IMR-90 (cell line): ENCODE data around the gene LAIR1. TPM values are rescaled to one million over a fixed set of nuclear protein-coding genes. Genes with fewer than 3 reads are reported as not detected.

ENCODE experiments used
- ATAC-seq: fragments of 200-7000 bp; cut with Tn5 transposase; 2 replicates; pipeline ENCODE4 v1.9.1; 2020; ENCODE audit warnings: low read depth, mild to moderate bottlenecking, moderate library complexity
- BruUV-seq: library from RNA; stranded (reverse); fragments of 400-500 nt; replicated peaks from 2 replicates; lab custom pipeline; 2021; lab: Mats Ljungman, UMichigan
- CTCF ChIA-PET: fragments of 300-600 bp; formaldehyde crosslinking; extraction: SDS; loops from one replicate; lab custom pipeline; 2021; ENCODE audit warnings: antibody characterized with exemption; lab: Yijun Ruan, JAX
- POLR2A ChIA-PET: fragments of 300-600 bp; sonication (Branson Sonifier 250); formaldehyde crosslinking; loops from one replicate; lab custom pipeline; 2022; ENCODE audit warnings: antibody characterized with exemption; ENCODE audit not compliant: unreplicated experiment; lab: Charles Lee
- DNase-seq: peaks from one replicate; pipeline ENCODE4 v3.0.0; 2013
- H2AFZ ChIP-seq: replicated peaks from 2 replicates; pipeline ENCODE3; 2013; ENCODE audit warnings: low read length, mild to moderate bottlenecking; ENCODE audit not compliant: poor library complexity
- H2AK5ac ChIP-seq: 2 replicates; pipeline ENCODE4 v1.6.1; 2013; ENCODE audit warnings: low read depth, low read length, inconsistent platforms
- H2AK9ac ChIP-seq: replicated peaks from 2 replicates; pipeline ENCODE3; 2013; ENCODE audit warnings: mild to moderate bottlenecking, low read depth, low read length, moderate library complexity; ENCODE audit not compliant: poor library complexity
- H2BK120ac ChIP-seq: 2 replicates; pipeline ENCODE4 v1.6.1; 2013; ENCODE audit warnings: low read depth, low read length, inconsistent platforms
- H2BK15ac ChIP-seq: 3 replicates; pipeline ENCODE4 v1.6.1; 2013; ENCODE audit warnings: low read depth, low read length, inconsistent platforms
- H2BK20ac ChIP-seq: 2 replicates; pipeline ENCODE4 v1.6.1; 2013; ENCODE audit warnings: low read depth, mild to moderate bottlenecking, inconsistent platforms, low read length, moderate library complexity
- H2BK5ac ChIP-seq: 2 replicates; pipeline ENCODE4 v1.6.1; 2013; ENCODE audit warnings: mild to moderate bottlenecking, low read depth, low read length, inconsistent platforms; ENCODE audit not compliant: poor library complexity, severe bottlenecking
- H3K14ac ChIP-seq: replicated peaks from 2 replicates; pipeline ENCODE4 v1.6.1; 2013; ENCODE audit warnings: low read depth, low read length, inconsistent platforms
- H3K18ac ChIP-seq: 2 replicates; pipeline ENCODE4 v1.6.1; 2013; ENCODE audit warnings: low read depth, low read length, control low read depth
- H3K23ac ChIP-seq: 2 replicates; pipeline ENCODE4 v1.6.1; 2013; ENCODE audit warnings: low read depth, low read length, inconsistent platforms
- H3K27ac ChIP-seq: 2 replicates; pipeline ENCODE4 v1.5.1; 2013; ENCODE audit warnings: mild to moderate bottlenecking, control low read depth, low read length; ENCODE audit not compliant: insufficient read depth
- H3K27me3 ChIP-seq: 2 replicates; pipeline ENCODE4 v1.6.1; 2013; ENCODE audit warnings: low read length; ENCODE audit not compliant: control insufficient read depth, insufficient read depth
- H3K36me3 ChIP-seq: 2 replicates; pipeline ENCODE4 v1.6.1; 2013; ENCODE audit warnings: low read length, mixed read lengths; ENCODE audit not compliant: control insufficient read depth, insufficient read depth
- H3K4ac ChIP-seq: 2 replicates; pipeline ENCODE4 v1.6.1; 2013; ENCODE audit warnings: low read depth, low read length, inconsistent platforms
- H3K4me1 ChIP-seq: 2 replicates; pipeline ENCODE4 v1.6.1; 2013; ENCODE audit warnings: low read length, mixed read lengths; ENCODE audit not compliant: control insufficient read depth, insufficient read depth
- H3K4me2 ChIP-seq: 2 replicates; pipeline ENCODE4 v1.6.1; 2013; ENCODE audit warnings: low read depth, mild to moderate bottlenecking, control low read depth, low read length, moderate library complexity
- H3K4me3 ChIP-seq: 2 replicates; pipeline ENCODE4 v1.5.1; 2013; ENCODE audit warnings: low read depth, mild to moderate bottlenecking, control low read depth, low read length, moderate library complexity; ENCODE audit not compliant: insufficient read depth
- H3K56ac ChIP-seq: 2 replicates; pipeline ENCODE4 v1.6.1; 2013; ENCODE audit warnings: low read length, inconsistent platforms; ENCODE audit not compliant: insufficient read depth; ENCODE audit errors: extremely low read depth
- H3K79me1 ChIP-seq, 2 experiments: 2 replicates each; pipeline ENCODE4 v1.6.1; 2013; ENCODE audit warnings: low read length in 2 of 2, inconsistent platforms in 1 of 2, low read depth in 1 of 2
- H3K9ac ChIP-seq: 2 replicates; pipeline ENCODE4 v1.6.1; 2013; ENCODE audit warnings: low read depth, low read length, control low read depth
- H3K9me1 ChIP-seq: 2 replicates; pipeline ENCODE4 v1.6.1; 2013; ENCODE audit warnings: low read length, inconsistent platforms; ENCODE audit not compliant: insufficient read depth
- H3K9me3 ChIP-seq: 2 replicates; pipeline ENCODE4 v1.6.1; 2013; ENCODE audit warnings: low read length; ENCODE audit not compliant: control insufficient read depth, insufficient read depth
- H4K20me1 ChIP-seq: 2 replicates; pipeline ENCODE4 v1.6.1; 2013; ENCODE audit warnings: low read length, inconsistent platforms; ENCODE audit not compliant: insufficient read depth
- H4K5ac ChIP-seq: 2 replicates; pipeline ENCODE4 v1.6.1; 2013; ENCODE audit warnings: mild to moderate bottlenecking, low read depth, low read length, control low read depth
- H4K8ac ChIP-seq, 2 experiments: 2 replicates each; pipeline ENCODE4 v1.6.1; 2013; ENCODE audit warnings: low read depth in 2 of 2, low read length in 2 of 2, control low read depth in 1 of 2, inconsistent platforms in 1 of 2
- H4K91ac ChIP-seq: 2 replicates; pipeline ENCODE4 v1.6.1; 2013; ENCODE audit warnings: low read depth, low read length, inconsistent platforms; ENCODE audit not compliant: insufficient read depth
- CEBPB ChIP-seq: IDR thresholded peaks from 2 replicates; pipeline ENCODE4 v1.6.1; 2012; ENCODE audit warnings: low read depth, low read length, improper control_type of control experiment
- CHD1 ChIP-seq: IDR thresholded peaks from 2 replicates; pipeline ENCODE4 v1.6.1; 2012; ENCODE audit warnings: low read depth, low read length, improper control_type of control experiment
- CTCF ChIP-seq: conservative IDR thresholded peaks from 2 replicates; pipeline ENCODE4 v1.5.1; 2012; ENCODE audit warnings: mild to moderate bottlenecking, low read depth, low read length, improper control_type of control experiment
- ELK1 ChIP-seq: fragments of 150-350 bp; IDR thresholded peaks from 2 replicates; pipeline ENCODE4 v1.6.1; 2016; ENCODE audit warnings: low read depth, mild to moderate bottlenecking, low read length, moderate library complexity, borderline replicate concordance
- FOS ChIP-seq: fragments of 150-350 bp; IDR thresholded peaks from 2 replicates; pipeline ENCODE4 v1.6.1; 2016; ENCODE audit warnings: low read depth, low read length
- MAFK ChIP-seq: IDR thresholded peaks from 2 replicates; pipeline ENCODE4 v1.6.1; 2012; ENCODE audit warnings: low read depth, low read length, improper control_type of control experiment
- MAZ ChIP-seq: IDR thresholded peaks from 2 replicates; pipeline ENCODE4 v1.6.1; 2012; ENCODE audit warnings: low read depth, mild to moderate bottlenecking, low read length, improper control_type of control experiment, moderate library complexity, borderline replicate concordance
- NFE2L2 ChIP-seq: fragments of 150-350 bp; IDR thresholded peaks from 2 replicates; pipeline ENCODE4 v1.6.1; 2016; ENCODE audit warnings: low read depth, mild to moderate bottlenecking, low read length
- RAD21 ChIP-seq: IDR thresholded peaks from 2 replicates; pipeline ENCODE4 v1.6.1; 2012; ENCODE audit warnings: low read length, improper control_type of control experiment
- RCOR1 ChIP-seq: IDR thresholded peaks from 2 replicates; pipeline ENCODE4 v1.6.1; 2012; ENCODE audit warnings: mild to moderate bottlenecking, low read length, improper control_type of control experiment; ENCODE audit not compliant: insufficient replicate concordance
- SMC3 ChIP-seq: fragments of 150-350 bp; IDR thresholded peaks from 2 replicates; pipeline ENCODE4 v1.6.1; 2016; ENCODE audit warnings: low read depth, mild to moderate bottlenecking, antibody characterized with exemption, low read length, moderate library complexity
- USF2 ChIP-seq: fragments of 150-350 bp; IDR thresholded peaks from 2 replicates; pipeline ENCODE4 v1.6.1; 2017; ENCODE audit warnings: mild to moderate bottlenecking, antibody characterized with exemption, low read length, low read depth
- WGBS, 2 experiments: methylation state at CpG; one replicate each; pipeline versions ENCODE4 v1.1.5 to v1.1.7; 2013; ENCODE audit warnings: missing lambda C conversion rate in 2 of 2; ENCODE audit not compliant: insufficient read length in 1 of 2; ENCODE audit errors: extremely low coverage in 2 of 2; 5-methylcytosine and 5-hydroxymethylcytosine counted together
- dilution Hi-C: fragments of 300-500 bp; cut with HindIII; formaldehyde crosslinking; loops from one replicate; pipeline ENCODE4 v1.14.3; 2018; ENCODE audit warnings: low sequenced_read_pairs; ENCODE audit not compliant: unreplicated experiment
- in situ Hi-C: fragments of 300-500 bp; cut with MboI; formaldehyde crosslinking; loops from 3 replicates; pipeline ENCODE4 v1.14.3; 2019; ENCODE audit warnings: low sequenced_read_pairs, inconsistent platforms, mixed read lengths
- intact Hi-C: fragments of 100-400 bp; cut with micrococcal nuclease; formaldehyde crosslinking; loops from 2 replicates; pipeline ENCODE4 v1.10.0; 2022
- polyA plus RNA-seq, 3 experiments: library from polyadenylated mRNA; depleted of rRNA; stranded (reverse); fragments of >200 nt; gene quantifications; 2 replicates each; pipeline ENCODE4 v1.2.3, GENCODE V29; 2012; ENCODE audit warnings: low replicate concordance in 1 of 3
- total RNA-seq: library from RNA; depleted of rRNA; stranded (reverse); fragments of >200 nt; gene quantifications from 2 replicates; pipeline ENCODE4 v1.2.3, GENCODE V29; 2012

Gene LAIR1
- total and polyA plus RNA-seq, 2 of the 4 experiments (the other 2 are of a cell fraction) = not detected

GRCh38 chr19:54337858-54338230 lies 26.9 kb downstream of the LAIR1 start:
- no peaks in the 10 kb centered on the region for H3K27me3 ChIP-seq
- no peak overlapping the region for H2BK15ac ChIP-seq
- BruUV-seq = no TSS peak
- no peak overlapping the region for H3K27ac ChIP-seq
- 60% methylated on average over 1 of the region's 9 CpGs; no CpG with 5 or more reads in 1 of the 2 experiments for WGBS, 2 experiments
- H2AK5ac ChIP-seq = no peak overlapping the region
- H2BK5ac ChIP-seq = no peak overlapping the region
- H4K20me1 ChIP-seq = no peaks in the 10 kb centered on the region
- no peak overlapping the region for H2BK120ac ChIP-seq
- H3K56ac ChIP-seq = no peak overlapping the region
- no peak overlapping the region for H3K9ac ChIP-seq
- H3K14ac ChIP-seq = no peak overlapping the region
- dilution Hi-C loops (no loop called here), in situ Hi-C loops (no loop called here), intact Hi-C loops (no loop called here)
- no peaks in the 10 kb centered on the region for H3K79me1 ChIP-seq
- no peak overlapping the region for H3K18ac ChIP-seq
- no peak overlapping the region for H3K4ac ChIP-seq
- H3K4me3 ChIP-seq = no peak overlapping the region
- no peak overlapping the region for H2AFZ ChIP-seq
- H4K8ac ChIP-seq = no peak overlapping the region
- no peaks in the 10 kb centered on the region for H3K9me1 ChIP-seq
- no peak for TF ChIP-seq CHD1
- TF ChIP-seq ELK1 = no peak
- TF ChIP-seq CEBPB = no peak
- no peak for TF ChIP-seq FOS
- TF ChIP-seq CTCF = no peak
- no peak for TF ChIP-seq MAFK
- no peak for TF ChIP-seq MAZ
- no peak for TF ChIP-seq RAD21
- no peak for TF ChIP-seq USF2
- no peak for TF ChIP-seq SMC3
- TF ChIP-seq RCOR1 = no peak
- TF ChIP-seq NFE2L2 = no peak
- H4K91ac ChIP-seq = no peak overlapping the region
- DNase-seq (no peak), ATAC-seq (no peak)
- no peak overlapping the region for H2BK20ac ChIP-seq
- no peak overlapping the region for H2AK9ac ChIP-seq
- H3K4me1 ChIP-seq = no peaks in the 10 kb centered on the region
- H4K5ac ChIP-seq = no peak overlapping the region
- CTCF ChIA-PET = no interaction called here
- H3K36me3 ChIP-seq = no peaks in the 10 kb centered on the region
- no peak overlapping the region for H3K23ac ChIP-seq
- peaks cover 10% of the 10 kb centered on the region for H3K9me3 ChIP-seq
- no peak overlapping the region for H3K4me2 ChIP-seq
- POLR2A ChIA-PET = no interaction called here
